G401 (cell line): ENCODE measurements around the gene LAGE3. TPM values are rescaled to one million over a fixed set of nuclear protein-coding genes. Genes with fewer than 3 reads are reported as not detected.

Experiments used
- DNase-seq: peaks from one replicate; pipeline ENCODE4 v3.0.0-alpha.2; 2015; ENCODE audit warnings: low spot score
- in situ Hi-C: cut with HindIII; loops from 2 replicates; pipeline ENCODE4 v1.10.0; 2016; ENCODE audit warnings: low sequenced_read_pairs, mixed read lengths
- total RNA-seq: library from RNA; depleted of rRNA; stranded (reverse); fragments of >200 nt; shearing (Covaris generic); gene quantifications from 2 replicates; pipeline ENCODE4 v1.2.3, GENCODE V29; 2014; rRNA removed

The LAGE3 gene, protein sequence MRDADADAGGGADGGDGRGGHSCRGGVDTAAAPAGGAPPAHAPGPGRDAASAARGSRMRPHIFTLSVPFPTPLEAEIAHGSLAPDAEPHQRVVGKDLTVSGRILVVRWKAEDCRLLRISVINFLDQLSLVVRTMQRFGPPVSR
- total RNA-seq, result 72.0 and 79.9 TPM in 2 replicates

DNA sequence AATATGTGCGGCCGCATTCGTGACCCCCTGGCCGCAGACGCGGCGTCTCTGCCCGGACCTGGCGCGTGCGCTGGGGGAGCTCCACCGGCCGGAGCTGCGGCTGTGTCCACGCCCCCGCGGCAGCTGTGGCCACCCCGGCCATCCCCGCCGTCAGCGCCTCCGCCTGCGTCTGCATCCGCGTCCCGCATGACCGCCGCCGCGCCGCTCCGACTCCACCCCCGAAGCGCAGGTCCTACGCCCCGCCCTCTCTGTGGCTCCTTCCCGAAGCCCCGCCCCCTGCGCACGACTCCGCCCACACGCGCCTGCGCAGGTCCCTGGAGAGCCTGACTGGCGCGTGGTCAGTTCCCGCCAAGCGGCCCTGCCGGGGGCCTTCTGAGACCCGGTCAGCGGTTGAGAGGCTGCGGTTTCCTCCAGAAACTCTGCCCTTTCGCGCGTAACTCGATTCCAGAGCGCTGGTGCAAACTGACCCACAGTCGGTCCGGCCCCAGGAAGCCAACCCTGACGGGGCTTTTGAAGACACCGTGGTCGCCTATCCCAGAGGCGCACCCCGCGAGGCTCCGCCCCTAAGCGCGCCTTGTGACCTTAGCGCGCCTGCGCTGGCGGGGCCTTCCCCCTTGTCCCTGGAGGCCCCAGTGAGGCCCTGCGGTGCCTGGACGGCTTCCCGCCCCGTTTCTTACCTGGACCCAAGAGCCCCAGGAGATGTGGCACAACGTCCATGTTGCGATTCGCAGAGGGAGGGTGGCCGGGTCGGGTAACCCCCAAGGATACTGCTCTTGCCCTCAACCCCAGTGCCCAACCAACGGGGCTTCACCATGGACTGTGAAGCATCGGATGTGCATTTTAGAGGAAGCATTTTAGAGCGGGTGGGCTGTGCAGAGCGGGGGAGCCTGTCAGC lies at the start of gene LAGE3:
Gene LAGE3, minus strand, starts transcription at position 554 of the 895 bp plus-strand sequence. Its CDS starts 366 bp downstream, at position 188.
- peak; percentile 88 for DNase-seq
- in situ Hi-C loops, result no loop called here

DNA sequence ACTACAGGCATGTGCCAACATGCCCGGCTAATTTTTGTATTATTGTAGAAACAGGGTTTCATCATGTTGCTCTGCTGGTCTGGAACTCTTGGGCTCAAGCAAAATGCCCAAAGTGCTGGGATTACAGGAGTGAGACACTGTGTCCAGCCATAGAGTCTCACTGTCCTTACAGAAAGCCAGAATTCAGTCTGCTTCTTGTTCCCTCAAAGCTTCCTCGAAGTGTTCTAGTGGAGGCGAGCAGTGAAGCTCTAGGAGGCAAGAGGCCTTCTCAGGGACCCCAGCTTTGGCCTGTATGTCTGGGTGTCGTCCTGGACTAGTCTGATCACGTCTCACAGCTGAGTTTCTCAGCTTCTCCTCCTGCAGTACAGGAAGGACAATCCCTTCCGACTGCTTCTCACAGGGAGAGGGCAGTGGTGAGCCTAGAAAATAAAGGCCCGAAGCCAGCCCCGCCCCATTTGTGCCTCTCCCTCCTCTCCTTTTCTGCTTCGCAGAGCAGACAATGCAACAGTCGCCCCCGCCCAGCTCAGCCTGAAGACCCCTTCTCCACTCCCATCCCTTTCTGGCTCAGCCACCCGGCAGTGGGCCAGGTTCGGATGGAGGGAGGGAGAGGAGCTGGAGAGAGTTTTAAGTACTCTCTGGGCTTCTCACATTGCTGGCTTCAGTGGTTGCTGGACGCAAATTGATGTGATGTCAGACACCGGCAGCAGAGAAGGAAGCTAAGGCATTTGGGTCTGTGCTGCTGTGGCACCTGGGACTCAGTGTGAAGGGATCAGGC lies 48.0 kb upstream of the LAGE3 start:
- in situ Hi-C loops, result no loop called here
- peak; percentile 82 for DNase-seq

DNA sequence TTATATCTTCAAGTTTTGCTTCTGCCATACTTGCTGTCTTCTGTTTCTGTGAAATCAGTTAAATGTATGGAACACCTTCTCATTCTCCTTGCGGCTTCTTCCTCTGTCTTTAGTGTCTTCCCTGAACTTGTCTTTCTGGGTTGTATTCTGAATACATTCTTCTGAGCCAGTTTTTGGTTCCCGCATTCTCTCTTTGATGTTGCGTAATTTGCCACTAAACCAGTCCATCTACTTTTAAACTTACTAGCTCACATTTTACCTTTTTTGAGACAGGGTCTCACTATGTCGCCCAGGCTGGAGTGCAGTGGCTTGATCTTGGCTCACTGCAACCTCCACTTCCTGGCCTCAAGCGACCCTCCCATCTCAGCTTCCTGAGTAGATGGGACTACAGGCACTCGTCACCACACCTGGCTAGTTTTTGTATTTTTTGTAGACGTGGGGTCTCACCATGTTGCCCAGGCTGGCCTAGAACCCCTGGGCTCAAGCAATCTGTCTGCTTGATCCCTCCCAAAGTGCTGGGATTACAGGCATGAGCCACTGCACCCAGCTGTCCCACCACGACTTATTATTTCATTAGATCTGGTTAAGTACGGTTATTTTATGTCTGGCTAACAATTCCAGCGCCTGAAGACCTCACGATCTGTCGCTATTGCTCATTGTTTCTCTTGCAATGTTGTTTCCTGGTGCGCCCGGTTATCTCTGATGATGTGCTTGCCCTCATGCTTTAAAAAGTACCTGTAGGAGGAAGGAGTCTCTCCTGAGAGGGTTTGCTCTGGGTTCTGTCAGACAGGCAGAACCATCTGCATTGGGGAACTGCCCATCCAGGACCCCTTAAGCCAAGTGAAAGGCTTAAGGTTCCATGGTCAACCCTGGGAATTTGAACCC lies 46.8 kb upstream of the LAGE3 start:
- DNase-seq, result no peak
- in situ Hi-C loops, result no loop called here

DNA sequence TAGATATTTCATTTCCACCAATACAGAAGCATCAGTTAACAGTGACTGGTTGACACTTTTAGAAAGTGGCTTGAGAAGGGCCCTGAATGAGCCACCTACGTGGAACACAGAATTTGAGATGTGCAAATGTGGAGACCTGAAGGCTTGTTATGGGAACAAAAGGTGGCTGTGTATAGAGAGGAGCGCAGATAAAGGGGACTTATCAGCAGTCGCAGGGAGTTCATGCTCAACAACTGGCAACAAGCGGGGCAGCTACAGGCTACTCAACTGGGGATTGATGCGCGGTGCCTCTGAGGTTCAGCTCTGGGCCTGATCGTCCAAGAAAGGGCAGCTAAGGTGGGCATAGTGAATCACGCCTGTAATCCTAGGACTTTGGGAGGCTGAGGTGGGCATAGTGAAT lies 40.3 kb upstream of the LAGE3 start:
- no peak for DNase-seq
- in situ Hi-C loops, result no loop called here

DNA sequence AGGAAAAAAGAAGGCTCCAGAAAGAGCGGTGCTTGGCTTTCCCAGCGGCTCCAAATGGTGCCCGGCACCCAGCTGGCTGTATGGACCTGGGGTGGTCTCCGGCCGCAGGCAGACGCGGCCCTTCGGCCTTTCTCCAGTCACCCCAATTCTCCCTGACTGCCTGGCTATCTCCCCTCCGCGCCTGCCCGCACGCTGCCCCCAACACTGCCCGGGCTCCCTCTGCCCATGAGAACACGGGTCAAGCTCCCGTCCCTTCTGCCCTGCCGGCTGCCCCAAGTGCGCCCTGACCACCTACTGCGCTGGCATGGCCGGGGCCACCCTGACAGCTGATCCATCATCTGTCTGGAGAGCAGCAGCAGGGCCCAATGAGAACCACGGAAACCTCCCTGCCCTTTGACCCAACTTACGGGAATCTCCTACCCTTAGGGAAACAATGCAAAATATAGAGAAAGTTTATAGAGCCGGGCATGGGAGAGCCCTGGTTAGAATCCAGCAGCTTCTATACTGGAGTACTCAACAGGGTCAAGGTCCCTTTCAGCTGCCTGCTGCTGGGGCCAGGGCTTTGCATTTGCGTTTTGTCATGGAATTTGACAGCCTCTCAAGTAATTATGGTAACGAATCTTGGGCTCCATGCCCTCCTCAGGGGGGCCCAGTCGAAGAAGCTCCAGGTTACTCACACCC lies 38.2 kb upstream of the LAGE3 start:
- no peak for DNase-seq

DNA sequence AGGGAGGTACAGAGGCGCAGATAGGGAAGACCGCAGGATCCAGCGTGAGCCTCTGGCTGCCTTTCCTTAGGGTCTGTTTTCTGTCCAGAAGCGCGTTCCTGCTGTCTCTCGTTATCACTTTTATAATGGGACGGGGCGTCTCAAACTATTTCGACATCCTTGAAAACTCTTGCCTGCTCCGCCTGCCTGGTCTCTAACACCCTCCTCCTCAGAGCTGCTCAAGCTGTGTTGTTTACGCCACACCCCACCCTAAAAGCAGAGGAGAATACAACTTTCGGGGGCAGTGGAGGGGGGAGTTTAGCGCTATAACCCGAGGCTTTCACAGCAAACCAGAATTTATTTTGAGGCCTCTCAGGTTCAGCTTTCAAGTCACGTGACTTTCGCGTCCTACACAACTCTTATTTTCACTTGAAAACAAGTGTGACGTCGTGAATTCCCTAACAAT lies 37.6 kb upstream of the LAGE3 start:
- in situ Hi-C loops, result no loop called here
- DNase-seq, result peak; percentile 29

More for the DNA sequence above, 38.2 kb upstream of the LAGE3 start:
- in situ Hi-C loops, result no loop called here

DNA sequence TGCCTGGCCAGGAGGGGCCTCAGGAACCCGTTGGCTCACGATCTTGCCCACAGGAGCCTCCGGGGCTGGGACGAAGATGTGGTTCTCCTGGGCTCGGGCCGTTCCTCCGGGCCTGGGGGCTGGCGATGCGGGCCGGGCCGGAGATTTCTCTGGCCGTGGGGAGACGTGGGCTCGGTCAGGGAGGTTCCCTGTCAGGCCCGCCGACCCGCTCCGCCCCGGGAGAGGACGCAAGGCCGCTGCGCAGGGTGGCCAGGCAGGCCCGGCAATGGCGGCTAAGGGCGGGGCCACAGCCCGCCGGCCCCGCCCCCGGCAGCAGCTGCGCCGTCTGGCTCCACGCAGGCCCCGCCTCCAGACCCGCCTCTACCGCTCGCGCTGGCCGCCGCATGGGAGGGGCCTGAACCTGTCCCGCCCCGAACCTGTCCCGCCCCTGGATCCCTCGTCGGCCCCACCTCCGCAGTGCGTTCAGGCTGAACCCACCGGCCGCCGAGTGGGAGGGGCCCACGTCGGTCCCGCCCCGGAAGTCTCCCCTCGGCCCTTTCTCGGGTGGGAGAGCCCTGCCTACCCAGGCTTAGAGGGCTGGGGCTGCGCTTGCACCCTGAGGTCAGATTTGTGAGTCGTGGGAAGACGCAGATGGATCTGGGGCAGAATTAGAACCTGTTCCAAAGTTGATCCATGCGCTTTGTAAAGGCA lies 37.0 kb upstream of the LAGE3 start, which contains the start of gene FAM3A:
Gene FAM3A, minus strand, starts transcription at position 267 of the 690 bp plus-strand sequence. CDS start 460 bp downstream, outside the sequence.
- in situ Hi-C loops, result no loop called here
- DNase-seq, result peak; percentile 91

DNA sequence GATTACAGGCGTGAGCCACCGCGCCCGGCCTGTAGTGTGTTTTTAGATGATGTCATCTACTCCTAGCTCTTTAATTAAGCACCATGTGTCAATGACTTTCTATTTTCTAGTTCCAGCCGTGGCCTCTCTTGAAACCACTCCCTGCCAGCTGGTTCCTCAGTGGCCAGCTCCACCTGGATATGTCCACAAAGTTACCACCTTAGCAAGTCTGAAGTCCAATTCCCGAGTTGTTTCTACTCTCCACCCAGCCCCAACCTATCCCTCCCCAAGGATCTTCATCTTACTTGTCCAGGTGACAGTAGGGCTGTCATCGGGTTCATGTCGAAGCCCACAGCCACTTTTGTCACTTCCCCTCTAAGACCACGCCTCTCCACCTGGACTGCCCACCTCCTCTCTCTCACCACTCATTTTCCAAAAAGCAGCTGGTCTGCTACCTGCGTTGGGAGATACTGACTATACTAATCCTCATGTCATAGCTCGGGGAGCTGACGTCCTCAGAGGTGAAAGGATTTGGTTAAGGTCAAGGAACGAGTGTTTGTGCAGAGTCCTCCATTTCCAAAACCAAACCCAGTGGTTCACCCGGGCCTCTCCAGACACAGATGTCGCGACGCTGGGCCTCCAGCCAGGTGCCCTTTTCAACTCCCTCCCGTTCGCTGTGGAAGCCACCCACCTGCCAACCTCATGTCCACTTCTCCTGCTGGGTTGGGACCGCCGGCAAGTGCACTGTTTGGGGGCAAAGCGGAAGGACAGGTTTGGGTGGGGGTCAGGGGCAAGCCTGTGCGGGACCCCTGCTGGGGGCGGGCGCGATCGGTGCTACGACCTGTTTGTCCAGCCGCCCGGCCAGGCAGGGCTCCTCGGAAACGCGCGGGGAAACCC lies 36.2 kb upstream of the LAGE3 start:
- no peak for DNase-seq
- in situ Hi-C loops, result no loop called here

DNA sequence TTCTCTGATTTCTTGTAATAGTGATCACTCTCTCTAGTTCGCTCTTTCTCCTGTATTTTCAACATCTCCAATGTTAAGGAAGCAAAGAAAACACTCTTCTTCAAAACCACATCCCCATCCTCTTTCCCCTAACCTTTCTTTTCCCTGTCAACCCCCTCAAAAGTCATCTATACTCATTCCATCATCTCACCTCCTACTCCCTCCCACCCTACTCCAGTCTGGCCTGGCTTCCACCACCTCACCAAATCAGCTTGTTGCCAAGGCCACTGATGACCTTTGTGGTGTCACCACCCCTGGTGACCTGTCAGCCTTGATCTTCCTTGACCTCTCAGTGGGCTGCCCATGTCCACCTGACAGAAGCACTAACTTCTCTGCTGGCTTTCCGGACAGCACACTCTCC lies 34.6 kb upstream of the LAGE3 start:
- in situ Hi-C loops, result no loop called here
- no peak for DNase-seq

DNA sequence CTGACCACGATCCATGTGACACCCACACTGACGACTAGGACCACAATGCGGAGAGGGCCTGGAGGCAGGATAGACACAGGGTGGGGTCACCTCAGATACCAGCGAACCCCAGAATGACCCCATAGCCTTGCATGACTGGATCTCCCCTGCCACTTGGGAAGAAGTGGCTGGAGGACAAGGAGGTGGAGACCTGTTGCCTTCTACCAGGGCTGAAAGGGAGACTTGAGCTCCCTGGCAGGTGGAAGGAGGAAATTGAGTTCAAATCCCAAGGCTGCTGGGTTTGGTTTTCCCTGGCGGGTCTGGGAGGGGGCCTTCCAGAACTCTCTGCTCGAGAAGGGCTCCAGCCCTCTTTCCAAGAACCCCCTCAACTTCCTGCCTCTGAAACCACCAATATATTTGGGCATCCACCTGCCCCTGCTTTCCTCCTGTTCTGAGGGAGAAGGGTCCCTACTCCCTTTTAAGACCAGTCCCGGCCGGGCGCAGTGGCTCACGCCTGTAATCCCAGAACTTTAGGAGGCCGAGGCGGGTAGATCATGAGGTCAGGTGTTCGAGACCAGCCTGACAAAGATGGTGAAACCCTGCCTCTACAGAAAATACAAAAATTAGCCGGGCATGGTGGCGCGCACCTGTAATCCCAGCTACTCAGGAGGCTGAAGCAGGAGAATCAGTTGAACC lies 33.9 kb upstream of the LAGE3 start:
- in situ Hi-C loops, result no loop called here
- no peak for DNase-seq

DNA sequence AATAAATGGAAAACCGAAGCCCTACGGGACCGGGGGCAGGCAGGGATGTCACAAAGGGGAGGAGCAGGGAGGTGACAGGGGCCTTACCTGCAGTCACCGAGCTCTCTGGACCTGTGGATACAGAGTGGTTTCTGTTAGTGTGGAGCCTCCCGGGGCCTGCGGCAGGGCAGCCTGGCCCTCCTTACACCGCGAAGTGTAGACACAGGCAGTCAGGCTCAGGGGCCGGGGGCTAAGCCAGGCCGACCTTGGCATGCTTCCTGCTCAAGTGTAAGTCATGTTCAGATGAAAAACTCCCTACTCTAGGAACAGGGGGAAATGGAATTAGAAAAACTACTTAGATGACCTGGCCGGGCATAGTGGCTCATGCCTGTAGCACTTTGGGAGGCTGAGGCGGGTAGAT lies 32.7 kb upstream of the LAGE3 start:
- no peak for DNase-seq
- in situ Hi-C loops, result no loop called here

DNA sequence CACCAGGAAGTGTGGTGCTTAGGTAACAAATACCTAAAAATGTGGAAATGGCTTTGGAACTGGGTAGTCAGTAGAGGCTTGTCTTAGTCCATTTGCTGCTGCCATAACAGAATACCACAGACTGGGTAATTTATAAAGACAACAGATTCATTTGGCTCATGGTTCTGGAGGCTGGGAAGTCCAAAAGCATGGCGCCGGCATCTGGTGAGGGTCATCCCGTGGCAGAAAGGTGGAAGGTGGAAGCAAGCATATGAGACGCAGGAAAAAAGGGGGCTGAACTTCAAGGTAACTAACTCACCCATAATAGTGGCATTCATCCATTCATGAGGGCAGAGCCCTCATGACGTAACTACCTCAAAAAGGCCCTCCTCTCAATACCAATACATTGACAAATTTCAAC lies 30.4 kb upstream of the LAGE3 start:
- DNase-seq, result no peak
- in situ Hi-C loops, result no loop called here

DNA sequence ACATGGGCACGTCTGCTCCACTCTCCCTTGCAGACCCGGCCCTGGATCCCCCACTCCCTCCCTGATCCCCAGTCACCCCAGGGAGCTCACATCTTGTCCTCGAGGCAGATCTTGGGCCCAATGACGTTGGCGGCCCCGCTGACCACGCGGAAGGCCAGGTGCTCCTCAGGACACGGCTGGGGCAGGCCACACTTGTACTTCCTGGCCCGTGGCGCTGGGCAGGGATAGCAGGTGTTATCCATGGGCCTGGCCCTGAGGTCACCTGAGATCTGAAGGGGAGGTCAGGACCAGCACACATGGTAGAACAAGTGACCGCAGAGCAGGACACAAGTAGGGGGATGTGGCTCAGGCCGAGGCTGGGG lies 29.3 kb upstream of the LAGE3 start:
- no peak for DNase-seq
- in situ Hi-C loops, result no loop called here

DNA sequence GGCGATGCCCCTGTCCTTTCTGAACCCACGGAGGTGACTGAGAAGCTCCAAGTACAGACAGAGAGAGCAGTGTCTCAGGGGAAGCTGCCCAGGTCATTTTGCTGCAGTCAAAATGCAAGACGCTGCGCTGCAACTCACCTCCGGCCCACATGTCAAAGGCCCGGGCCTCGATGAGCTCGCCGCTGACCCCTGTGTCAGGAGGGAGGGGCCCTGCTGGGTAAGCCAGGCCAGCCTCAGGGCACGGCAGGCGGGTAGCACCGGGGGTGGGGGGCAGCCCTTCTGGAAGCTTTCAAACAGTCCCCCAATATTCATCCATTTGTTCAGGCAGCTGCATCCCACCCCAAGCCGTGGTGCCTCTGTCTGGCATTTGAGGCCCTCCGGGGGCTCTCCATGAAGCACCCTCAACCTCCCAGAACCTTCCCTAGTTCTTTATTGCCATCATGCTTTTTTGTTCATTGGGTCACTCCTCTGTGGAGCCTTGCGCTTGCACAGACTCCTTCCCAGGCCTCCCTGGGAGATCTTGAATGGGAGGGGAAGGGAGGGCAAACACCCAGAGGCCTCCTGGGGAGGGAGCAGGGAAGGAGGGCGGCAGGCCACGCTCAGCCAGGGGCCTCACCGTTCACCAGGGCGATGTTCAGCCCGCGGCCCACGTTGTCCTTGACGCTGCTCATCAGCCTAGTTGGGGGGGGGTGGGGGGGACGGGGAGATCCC lies 28.7 kb upstream of the LAGE3 start:
- in situ Hi-C loops, result no loop called here
- DNase-seq, result no peak

DNA sequence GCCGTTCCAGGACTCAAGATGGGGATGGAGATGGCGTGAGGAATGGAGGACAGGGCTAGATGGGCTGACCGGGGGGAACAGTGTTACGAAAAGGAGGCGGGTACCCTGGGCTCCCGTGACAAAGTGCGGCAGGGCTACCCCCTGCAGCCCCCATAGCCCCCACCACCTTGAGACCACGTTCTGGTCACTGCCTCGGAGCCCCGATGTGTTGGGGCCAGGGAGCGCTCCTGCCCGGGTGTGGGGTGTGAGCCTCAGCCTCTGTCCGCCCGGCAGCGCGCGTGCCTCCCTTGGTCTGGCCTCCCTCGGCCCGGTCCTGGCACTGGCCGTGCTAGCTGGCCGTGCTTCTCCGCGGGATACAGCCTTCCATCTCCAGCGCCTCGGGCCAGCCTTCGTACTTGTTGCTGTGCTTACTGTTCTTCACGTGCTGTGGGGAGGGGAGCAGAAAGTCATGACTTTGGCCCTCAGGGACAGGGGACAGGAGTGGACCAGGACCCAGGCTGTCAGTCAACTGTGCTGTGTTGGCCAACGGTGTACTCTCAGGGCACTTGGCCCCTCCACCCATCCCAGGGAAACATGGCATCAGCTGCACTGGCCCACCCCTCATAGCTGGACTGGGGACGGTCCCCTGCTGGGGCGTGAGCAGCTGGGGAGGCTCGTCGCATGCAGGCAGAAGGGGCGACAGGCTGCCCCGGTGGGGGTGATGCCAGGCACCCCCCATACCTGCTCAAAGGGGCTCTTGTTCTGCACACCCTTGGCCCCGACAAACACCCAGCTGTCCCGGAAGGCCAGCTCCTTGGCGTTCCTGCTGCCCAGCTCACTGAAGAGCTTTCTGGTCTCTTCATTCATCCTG lies 27.6 kb upstream of the LAGE3 start:
- in situ Hi-C loops, result no loop called here
- DNase-seq, result no peak
